ENCODE data around the gene TCERG1. TPM values are rescaled to one million over a fixed set of nuclear protein-coding genes. Genes with fewer than 3 reads are reported as not detected.

The TCERG1 gene
- total RNA-seq = 10 to 100 TPM; 77.0 to 79.2 TPM

GRCh38 chr5:146446861-146447733, at the start of gene TCERG1:
Gene TCERG1 (plus strand): TSS chr5:146447333. CDS start chr5:146447350, 17 bp downstream.
- Mint-ChIP-seq H3K4me3 (peak within 1 kb of the TSS; percentile 94), H3K27ac (peak within 1 kb of the TSS; percentile 95), H3K9me3 (no peaks in the 10 kb centered on the region), H3K27me3 (peaks cover 7% of the 10 kb centered on the region), H3K4me1 (peaks cover 38% of the 10 kb centered on the region), H3K36me3 (ENCODE audit: low read depth) (peaks cover 7% of the 10 kb centered on the region)
- ChIA-PET CTCF (interaction anchor here (0.6 to 2.0 kb wide), 18 partner anchors 8 to 316 kb away, joined by 3 to 15 read pairs (median 4); partner anchors contain the start of gene RBM27), POLR2A (interaction anchor here (0.7 to 1.9 kb wide), 6 partner anchors 11 to 109 kb away, joined by 3 to 7 read pairs (median 3); partner anchors contain the start of gene POU4F3)
- DNase-seq = peak; percentile 99

- H3K4me1 Mint-ChIP-seq = no peaks in the 10 kb centered on the region
- ChIA-PET CTCF (no interaction called here), POLR2A (no interaction called here)
- H3K36me3 Mint-ChIP-seq (ENCODE audit: low read depth) = no peaks in the 10 kb centered on the region
- H3K27ac Mint-ChIP-seq = no peak overlapping the region
- no peak overlapping the region for H3K4me3 Mint-ChIP-seq
- no peak for DNase-seq
- H3K27me3 Mint-ChIP-seq = peaks cover 33% of the 10 kb centered on the region
- no peaks in the 10 kb centered on the region for H3K9me3 Mint-ChIP-seq
Measured at GRCh38 chr5:146398826-146399225, 48.3 kb upstream of the TCERG1 start.

- ChIA-PET POLR2A (no interaction called here), CTCF (no interaction called here)
- H3K27me3 Mint-ChIP-seq = peaks cover 29% of the 10 kb centered on the region
Measured at GRCh38 chr5:146399481-146399880, 47.7 kb upstream of the TCERG1 start.

GRCh38 chr5:146400201-146400600, 46.9 kb upstream of the TCERG1 start:
- H3K36me3 Mint-ChIP-seq (ENCODE audit: low read depth) = no peaks in the 10 kb centered on the region
- no peak overlapping the region for H3K4me3 Mint-ChIP-seq
- no peak overlapping the region for H3K27ac Mint-ChIP-seq
- no peaks in the 10 kb centered on the region for H3K9me3 Mint-ChIP-seq
- DNase-seq = no peak
- ChIA-PET CTCF (no interaction called here), POLR2A (no interaction called here)
- peaks cover 25% of the 10 kb centered on the region for H3K27me3 Mint-ChIP-seq
- no peaks in the 10 kb centered on the region for H3K4me1 Mint-ChIP-seq

More at GRCh38 chr5:146399481-146399880, 47.7 kb upstream of the TCERG1 start:
- no peaks in the 10 kb centered on the region for H3K9me3 Mint-ChIP-seq
- DNase-seq = no peak
- no peaks in the 10 kb centered on the region for H3K36me3 Mint-ChIP-seq (ENCODE audit: low read depth)
- no peaks in the 10 kb centered on the region for H3K4me1 Mint-ChIP-seq
- no peak overlapping the region for H3K27ac Mint-ChIP-seq
- no peak overlapping the region for H3K4me3 Mint-ChIP-seq

GRCh38 chr5:146401021-146401420, 46.1 kb upstream of the TCERG1 start:
- Mint-ChIP-seq H3K9me3 (no peaks in the 10 kb centered on the region), H3K36me3 (ENCODE audit: low read depth) (no peaks in the 10 kb centered on the region), H3K4me3 (no peak overlapping the region), H3K27me3 (peaks cover 25% of the 10 kb centered on the region), H3K4me1 (no peaks in the 10 kb centered on the region), H3K27ac (no peak overlapping the region)
- no peak for DNase-seq
- CTCF ChIA-PET = no interaction called here
- POLR2A ChIA-PET = no interaction called here

- no peaks in the 10 kb centered on the region for H3K9me3 Mint-ChIP-seq
- no peaks in the 10 kb centered on the region for H3K4me1 Mint-ChIP-seq
- ChIA-PET CTCF (no interaction called here), POLR2A (no interaction called here)
- DNase-seq = no peak
- H3K27ac Mint-ChIP-seq = no peak overlapping the region
- peaks cover 23% of the 10 kb centered on the region for H3K27me3 Mint-ChIP-seq
- no peak overlapping the region for H3K4me3 Mint-ChIP-seq
- no peaks in the 10 kb centered on the region for H3K36me3 Mint-ChIP-seq (ENCODE audit: low read depth)
Measured at GRCh38 chr5:146402949-146403348, 44.2 kb upstream of the TCERG1 start.

- H3K4me1 Mint-ChIP-seq = no peaks in the 10 kb centered on the region
- ChIA-PET POLR2A (no interaction called here), CTCF (no interaction called here)
- DNase-seq = no peak
- no peak overlapping the region for H3K4me3 Mint-ChIP-seq
- no peak overlapping the region for H3K27ac Mint-ChIP-seq
- no peaks in the 10 kb centered on the region for H3K9me3 Mint-ChIP-seq
- H3K36me3 Mint-ChIP-seq (ENCODE audit: low read depth) = no peaks in the 10 kb centered on the region
- H3K27me3 Mint-ChIP-seq = peaks cover 8% of the 10 kb centered on the region
Measured at GRCh38 chr5:146409054-146409671, 38.0 kb upstream of the TCERG1 start.

- no peak for DNase-seq
- CTCF ChIA-PET = no interaction called here
- no peaks in the 10 kb centered on the region for H3K4me1 Mint-ChIP-seq
Measured at GRCh38 chr5:146410272-146410671, 36.9 kb upstream of the TCERG1 start.

GRCh38 chr5:146419696-146420095, 27.4 kb upstream of the TCERG1 start:
- no peaks in the 10 kb centered on the region for H3K36me3 Mint-ChIP-seq (ENCODE audit: low read depth)
- no peak overlapping the region for H3K27ac Mint-ChIP-seq
- CTCF ChIA-PET = no interaction called here
- DNase-seq = no peak
- H3K9me3 Mint-ChIP-seq = no peaks in the 10 kb centered on the region
- H3K4me1 Mint-ChIP-seq = no peaks in the 10 kb centered on the region
- no peak overlapping the region for H3K4me3 Mint-ChIP-seq
- peaks cover 11% of the 10 kb centered on the region for H3K27me3 Mint-ChIP-seq
- POLR2A ChIA-PET = no interaction called here

More at GRCh38 chr5:146410272-146410671, 36.9 kb upstream of the TCERG1 start:
- H3K4me3 Mint-ChIP-seq = no peak overlapping the region
- H3K27ac Mint-ChIP-seq = no peak overlapping the region
- H3K27me3 Mint-ChIP-seq = peaks cover 8% of the 10 kb centered on the region
- no peaks in the 10 kb centered on the region for H3K36me3 Mint-ChIP-seq (ENCODE audit: low read depth)
- POLR2A ChIA-PET = no interaction called here
- no peaks in the 10 kb centered on the region for H3K9me3 Mint-ChIP-seq

GRCh38 chr5:146425023-146425422, 22.1 kb upstream of the TCERG1 start:
- ChIA-PET POLR2A (no interaction called here), CTCF (interaction anchor here (0.7 to 1.3 kb wide), 3 partner anchors 21 to 735 kb away, joined by 3 to 4 read pairs (median 3); no protein-coding TSS in a partner anchor)
- Mint-ChIP-seq H3K4me3 (no peak overlapping the region), H3K27me3 (peaks cover 17% of the 10 kb centered on the region), H3K4me1 (peaks cover 5% of the 10 kb centered on the region), H3K36me3 (ENCODE audit: low read depth) (no peaks in the 10 kb centered on the region), H3K9me3 (no peaks in the 10 kb centered on the region), H3K27ac (no peak overlapping the region)
- DNase-seq = no peak

GRCh38 chr5:146426305-146426704, 20.8 kb upstream of the TCERG1 start:
- peaks cover 23% of the 10 kb centered on the region for H3K27me3 Mint-ChIP-seq
- H3K4me1 Mint-ChIP-seq = peaks cover 5% of the 10 kb centered on the region
- H3K4me3 Mint-ChIP-seq = no peak overlapping the region
- POLR2A ChIA-PET = no interaction called here
- no peaks in the 10 kb centered on the region for H3K9me3 Mint-ChIP-seq
- H3K36me3 Mint-ChIP-seq (ENCODE audit: low read depth) = no peaks in the 10 kb centered on the region
- H3K27ac Mint-ChIP-seq = no peak overlapping the region
- DNase-seq = no peak
- CTCF ChIA-PET = interaction anchor here (1.3 to 3.5 kb wide), 3 partner anchors 20 to 137 kb away, joined by 3 to 15 read pairs (median 3); partner anchors contain the start of gene TCERG1

- Mint-ChIP-seq H3K4me3 (no peak overlapping the region), H3K27me3 (peaks cover 24% of the 10 kb centered on the region), H3K9me3 (no peaks in the 10 kb centered on the region), H3K4me1 (peaks cover 5% of the 10 kb centered on the region), H3K36me3 (ENCODE audit: low read depth) (no peaks in the 10 kb centered on the region), H3K27ac (no peak overlapping the region)
- ChIA-PET POLR2A (no interaction called here), CTCF (interaction anchor here (0.7 to 3.5 kb wide), 14 partner anchors 8 to 297 kb away, joined by 3 to 15 read pairs (median 4); partner anchors contain the start of gene TCERG1)
- DNase-seq = no peak
Measured at GRCh38 chr5:146426853-146427618, 20.1 kb upstream of the TCERG1 start.

GRCh38 chr5:146427619-146427997, 19.5 kb upstream of the TCERG1 start:
- POLR2A ChIA-PET = no interaction called here
- CTCF ChIA-PET = interaction anchor here (0.7 to 3.5 kb wide), 13 partner anchors 9 to 297 kb away, joined by 3 to 15 read pairs (median 4); partner anchors contain the start of gene TCERG1
- Mint-ChIP-seq H3K36me3 (ENCODE audit: low read depth) (no peaks in the 10 kb centered on the region), H3K4me3 (no peak overlapping the region), H3K27me3 (peaks cover 27% of the 10 kb centered on the region), H3K4me1 (peaks cover 5% of the 10 kb centered on the region), H3K9me3 (no peaks in the 10 kb centered on the region), H3K27ac (no peak overlapping the region)
- DNase-seq = no peak

Data from activated CD4-positive, alpha-beta memory T cell treated with anti-CD3 and anti-CD28 coated beads, Interleukin-2, amount 10 ng/mL, durations not matched to agents 7 days and 5 days (primary cell).